ENCODE measurements around the gene BICDL2. TPM values are rescaled to one million over a fixed set of nuclear protein-coding genes. Genes with fewer than 3 reads are reported as not detected.

The BICDL2 gene
- polyA plus RNA-seq, 1 donor, result not detected

GRCh38 chr16:3046641-3047386 lies 10.1 kb upstream of the BICDL2 start:
- DNase-seq, result no peak

DNA sequence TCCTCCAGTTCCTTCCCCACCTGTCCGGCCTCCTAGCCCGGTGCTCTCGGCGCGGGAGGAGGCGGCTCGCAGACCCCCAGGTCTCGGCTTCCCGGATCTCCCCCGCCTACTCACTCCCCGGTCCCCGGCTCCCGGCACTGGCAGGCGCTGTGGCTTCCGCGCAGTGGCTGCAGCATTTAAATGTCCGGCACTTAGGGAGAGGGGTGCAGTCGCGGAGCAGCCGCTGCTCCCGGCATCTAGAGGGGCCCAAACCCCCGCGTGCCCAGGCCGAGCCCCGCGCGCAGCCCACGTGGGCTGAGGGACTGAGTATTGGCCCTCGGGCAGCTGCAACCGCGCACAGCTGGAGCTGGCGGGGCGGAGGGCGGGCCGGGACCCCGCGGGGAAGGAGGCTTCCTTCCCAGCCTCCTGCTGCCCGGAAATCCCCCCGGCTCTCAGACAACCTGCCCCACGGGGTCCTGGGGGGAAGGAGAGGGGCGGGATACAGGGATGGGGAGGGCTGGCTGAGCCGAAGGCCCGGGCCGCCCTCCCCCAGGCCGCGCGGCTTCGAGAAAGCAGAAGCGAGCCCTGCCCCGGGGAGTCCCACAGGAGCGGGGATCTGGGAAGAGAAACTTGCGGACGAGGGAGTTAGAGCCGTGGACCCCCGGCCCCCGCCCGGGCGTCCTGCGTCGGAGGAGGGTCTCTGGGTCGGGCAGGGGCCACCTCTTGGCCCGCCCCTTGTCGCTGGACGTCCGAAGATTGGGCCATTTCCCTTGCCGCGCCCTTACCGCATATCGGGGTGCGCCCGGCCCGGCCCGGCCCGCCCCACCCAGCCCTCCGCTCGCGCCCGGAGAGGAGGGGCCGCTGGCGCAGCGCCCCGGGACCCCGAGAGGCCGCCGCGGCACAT lies 9.3 kb upstream of the BICDL2 start, which contains the start of gene MMP25:
Gene MMP25, plus strand, starts transcription at position 804 of the 883 bp plus-strand sequence. CDS start 357 bp downstream, outside the sequence.
- DNase-seq, result no peak

- no peak for DNase-seq
Measured at GRCh38 chr16:3044708-3045107, 8.0 kb upstream of the BICDL2 start.

- DNase-seq, result no peak
Measured at GRCh38 chr16:3042376-3042775, 5.6 kb upstream of the BICDL2 start.

DNA sequence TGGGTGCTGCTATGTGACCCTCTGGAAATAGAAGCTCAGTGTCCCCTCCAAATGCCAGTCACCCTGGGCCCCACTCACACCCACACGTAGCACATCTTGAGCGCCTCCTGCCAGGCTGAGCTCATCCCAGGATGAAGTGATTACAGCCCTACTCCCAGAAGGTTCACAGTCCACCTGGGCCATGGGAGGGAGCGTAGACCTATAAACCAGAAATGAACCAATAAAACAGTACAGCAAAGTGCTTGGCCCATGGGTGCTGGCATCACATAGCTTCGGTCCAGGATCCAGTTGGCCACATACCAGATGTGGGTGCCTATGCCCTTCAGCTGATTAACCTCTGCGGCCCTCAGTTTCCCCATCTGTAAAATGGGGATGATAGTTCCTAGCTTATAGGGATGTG lies 2.2 kb upstream of the BICDL2 start:
- no peak for DNase-seq

GRCh38 chr16:3038256-3038655 lies 1.5 kb upstream of the BICDL2 start:
- no peak for DNase-seq

- DNase-seq, result no peak
Measured at GRCh38 chr16:3035972-3036725, 595 bp downstream of the BICDL2 start.

GRCh38 chr16:3035289-3035971 lies 1.3 kb downstream of the BICDL2 start:
- no peak for DNase-seq

GRCh38 chr16:3032624-3033023 lies 4.1 kb downstream of the BICDL2 start:
- DNase-seq, result no peak

GRCh38 chr16:3030222-3031212 lies 6.2 kb downstream of the BICDL2 start:
- DNase-seq, result no peak

- DNase-seq, result peak; percentile 46
Measured at GRCh38 chr16:3029491-3030221, 7.1 kb downstream of the BICDL2 start.

DNA sequence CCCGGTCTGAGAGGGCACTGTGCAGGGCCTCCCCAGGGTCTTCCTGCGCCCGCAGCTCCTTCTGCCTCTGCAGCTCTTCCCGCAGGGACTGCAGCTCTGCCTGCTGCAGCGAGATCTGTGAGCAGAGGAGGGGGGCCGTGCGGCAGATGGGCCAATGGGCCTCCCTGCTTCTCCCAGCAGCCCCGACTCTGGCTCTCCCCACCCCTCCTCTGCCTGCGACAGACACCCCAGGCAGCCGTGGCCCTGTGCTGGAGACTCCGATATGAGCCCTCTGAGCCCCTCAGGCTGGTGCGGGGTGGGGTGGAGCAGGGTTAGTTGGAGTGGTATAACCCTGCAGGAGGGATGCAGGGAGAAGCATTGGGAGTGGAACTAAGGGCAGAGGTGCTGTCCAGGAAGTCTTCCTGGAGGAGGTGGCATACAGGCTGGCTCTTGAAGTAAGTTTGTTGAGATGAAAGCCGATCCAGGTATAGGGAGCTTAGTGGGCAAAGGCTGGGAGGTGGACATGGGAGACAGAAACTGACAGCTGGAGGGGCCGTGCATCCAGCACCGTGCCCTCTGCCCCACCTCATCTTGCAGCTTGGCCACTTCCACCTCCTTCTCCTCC lies 7.9 kb downstream of the BICDL2 start:
- no peak for DNase-seq

DNA sequence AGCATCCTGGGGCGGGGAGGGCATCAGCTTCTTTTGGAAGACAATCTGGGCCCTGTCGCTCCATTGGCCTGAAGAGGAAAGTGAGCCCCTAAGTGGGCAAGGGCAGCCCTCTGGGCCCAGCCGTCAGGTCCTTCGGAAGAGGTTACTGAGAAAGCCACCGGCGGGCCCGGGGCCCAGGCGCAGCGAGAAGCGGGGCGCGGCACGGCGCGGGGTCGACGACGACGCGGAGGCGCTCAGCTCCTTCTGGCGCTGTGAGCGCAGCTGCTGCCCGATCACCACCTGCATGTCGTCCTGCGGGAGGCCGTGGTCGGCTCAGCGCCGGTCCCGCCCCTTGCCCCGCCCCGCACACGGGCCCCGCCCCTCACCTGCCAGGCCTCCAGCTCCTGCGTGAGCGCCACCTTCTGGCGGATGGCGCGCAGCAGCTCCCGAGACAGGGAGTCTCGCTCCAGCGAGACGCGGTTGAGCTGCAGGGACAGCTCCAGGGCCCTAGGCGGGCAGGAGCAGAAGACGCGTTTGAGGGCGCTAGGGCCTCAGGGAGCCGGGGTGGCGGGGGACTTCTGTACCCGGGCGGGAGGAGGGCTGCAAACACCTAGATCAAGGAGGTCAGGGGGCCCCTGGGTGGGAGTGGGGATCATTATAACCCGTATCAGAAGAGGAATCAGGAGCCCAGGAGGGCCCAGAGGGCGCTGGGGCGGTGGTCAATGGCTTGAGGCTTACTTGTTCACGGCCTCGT lies 8.6 kb downstream of the BICDL2 start:
- peak; percentile 71 for DNase-seq

DNA sequence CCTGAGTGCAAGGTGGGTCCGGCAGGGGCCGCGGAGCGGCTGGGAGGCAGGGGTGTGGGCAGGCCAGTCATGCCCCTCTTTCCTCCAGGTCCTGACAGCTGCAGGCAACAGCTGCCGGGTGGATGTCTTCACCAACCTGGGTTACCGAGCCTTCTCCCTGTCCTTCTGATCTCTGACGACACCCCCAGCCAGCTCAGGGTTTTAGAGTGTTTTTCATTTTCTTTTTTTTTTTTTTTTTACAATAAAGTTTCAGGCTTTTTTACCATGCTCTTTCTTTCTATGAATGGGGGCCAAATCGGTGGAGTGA lies 9.3 kb downstream of the BICDL2 start:
- no peak for DNase-seq

- DNase-seq, result no peak
Measured at GRCh38 chr16:3026609-3027488, 9.9 kb downstream of the BICDL2 start.

DNA sequence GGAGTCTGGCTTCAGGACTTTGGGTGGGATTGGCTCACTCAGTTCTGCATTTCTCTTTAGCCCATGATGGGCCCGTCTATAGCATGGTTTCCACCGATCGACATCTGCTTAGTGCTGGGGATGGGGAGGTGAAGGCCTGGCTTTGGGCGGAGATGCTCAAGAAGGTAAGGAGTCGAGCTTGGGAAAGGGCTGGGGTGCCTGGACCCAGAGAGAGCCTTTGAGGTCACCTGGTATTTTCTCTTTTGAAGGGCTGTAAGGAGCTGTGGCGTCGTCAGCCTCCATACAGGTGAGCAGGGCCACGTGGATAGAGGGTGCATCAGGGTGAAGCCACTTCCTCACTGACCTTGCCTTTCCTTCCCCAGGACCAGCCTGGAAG lies 10.8 kb downstream of the BICDL2 start:
- DNase-seq, result no peak

DNA sequence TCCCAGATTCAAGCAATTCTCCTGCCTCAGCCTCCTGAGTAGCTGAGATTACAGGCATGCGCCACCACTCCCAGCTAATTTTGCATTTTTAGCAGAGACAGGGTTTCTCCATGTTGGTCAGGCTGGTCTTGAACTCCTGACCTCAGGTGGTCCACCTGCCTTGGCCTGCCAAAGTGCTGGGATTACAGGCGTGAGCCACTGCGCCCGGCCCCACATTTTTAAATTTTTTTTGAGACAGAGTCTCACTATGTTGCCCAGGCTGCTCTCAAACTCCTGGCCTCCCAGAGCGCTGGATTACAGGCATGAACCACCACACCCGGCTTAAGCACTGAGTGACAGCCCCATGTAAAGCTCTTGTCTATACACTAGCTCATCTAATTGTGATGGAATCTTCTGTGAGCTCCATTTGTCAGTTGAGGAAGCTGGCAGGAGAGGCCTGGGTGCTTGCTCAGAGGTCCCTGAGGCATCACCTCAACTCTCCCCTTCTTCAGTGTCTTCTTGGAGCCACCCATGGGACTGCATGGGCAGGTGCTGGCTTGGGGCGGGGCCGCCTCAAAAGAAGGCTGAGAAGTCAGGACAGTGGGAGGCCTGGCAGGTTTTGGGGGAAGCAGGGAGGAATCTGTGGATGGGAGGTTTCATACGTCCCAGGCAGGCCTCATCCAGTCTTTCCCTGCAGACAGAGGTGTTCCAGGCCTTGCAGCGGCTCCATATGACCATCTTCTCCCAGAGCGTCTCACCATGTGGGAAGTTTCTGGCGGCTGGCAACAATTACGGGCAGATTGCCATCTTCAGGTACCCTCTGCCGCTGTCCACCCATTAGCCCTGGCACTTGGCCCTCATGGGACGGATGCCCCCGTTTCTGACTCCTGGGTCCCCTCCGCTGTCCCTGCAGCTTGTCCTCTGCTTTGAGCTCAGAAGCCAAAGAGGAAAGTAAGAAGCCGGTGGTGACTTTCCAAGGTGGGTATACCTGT lies 11.4 kb downstream of the BICDL2 start:
- DNase-seq, result no peak

Data from hindlimb muscle (tissue), 1 donor.